ENCODE data around the gene SEBOX. TPM values are rescaled to one million over a fixed set of nuclear protein-coding genes. Genes with fewer than 3 reads are reported as not detected.

Gene SEBOX
- total RNA-seq, 3 donors from 2014 or later: not detected

DNA sequence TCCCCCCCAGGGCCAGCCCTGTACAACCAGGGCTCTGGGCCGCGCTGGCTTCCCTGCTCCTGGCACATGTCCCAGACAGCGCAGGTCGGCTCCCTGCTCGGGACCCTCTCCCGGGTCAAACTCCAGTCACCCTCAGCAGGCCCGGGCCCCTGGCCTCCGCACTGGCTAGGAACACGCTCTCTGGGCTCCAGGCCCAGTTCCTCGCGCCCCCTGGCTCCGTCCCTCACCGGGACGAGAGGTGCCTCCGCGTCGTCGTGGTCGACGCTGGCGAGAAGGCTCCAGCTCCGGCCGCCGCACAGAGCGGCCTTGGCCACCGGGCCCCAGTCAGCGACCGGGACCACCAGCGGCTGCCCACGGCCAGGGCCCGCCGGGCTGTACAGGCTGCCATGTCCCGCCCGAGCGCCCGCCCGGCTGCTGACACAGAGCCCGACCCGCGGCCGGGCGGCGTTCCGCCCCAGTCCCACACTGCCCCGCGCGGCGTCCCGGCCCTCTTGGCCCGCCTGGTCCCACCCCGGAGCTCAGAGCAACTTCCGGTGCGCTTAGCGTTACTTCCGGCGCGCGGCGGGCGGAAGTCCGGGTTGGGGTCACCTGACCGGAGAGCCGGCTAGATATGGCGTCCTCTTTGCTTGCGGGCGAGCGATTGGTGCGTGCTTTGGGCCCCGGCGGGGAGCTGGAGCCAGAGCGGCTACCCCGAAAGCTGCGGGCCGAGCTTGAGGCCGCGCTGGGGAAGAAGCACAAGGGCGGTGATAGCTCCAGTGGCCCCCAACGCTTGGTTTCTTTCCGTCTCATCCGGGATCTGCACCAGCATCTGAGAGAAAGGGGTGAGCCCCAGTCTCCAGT, 7.7 kb downstream of the SEBOX start, which contains the start of gene POLDIP2:
POLDIP2 (minus strand) TSS at position 467 of the 840 bp plus-strand sequence; CDS start at position 388, 79 bp downstream.
- ATAC-seq: peak; percentile 100
- intact Hi-C loops (cut with DNase I, micrococcal nuclease): no loop called here
- TF ChIP-seq, protein P1, sequence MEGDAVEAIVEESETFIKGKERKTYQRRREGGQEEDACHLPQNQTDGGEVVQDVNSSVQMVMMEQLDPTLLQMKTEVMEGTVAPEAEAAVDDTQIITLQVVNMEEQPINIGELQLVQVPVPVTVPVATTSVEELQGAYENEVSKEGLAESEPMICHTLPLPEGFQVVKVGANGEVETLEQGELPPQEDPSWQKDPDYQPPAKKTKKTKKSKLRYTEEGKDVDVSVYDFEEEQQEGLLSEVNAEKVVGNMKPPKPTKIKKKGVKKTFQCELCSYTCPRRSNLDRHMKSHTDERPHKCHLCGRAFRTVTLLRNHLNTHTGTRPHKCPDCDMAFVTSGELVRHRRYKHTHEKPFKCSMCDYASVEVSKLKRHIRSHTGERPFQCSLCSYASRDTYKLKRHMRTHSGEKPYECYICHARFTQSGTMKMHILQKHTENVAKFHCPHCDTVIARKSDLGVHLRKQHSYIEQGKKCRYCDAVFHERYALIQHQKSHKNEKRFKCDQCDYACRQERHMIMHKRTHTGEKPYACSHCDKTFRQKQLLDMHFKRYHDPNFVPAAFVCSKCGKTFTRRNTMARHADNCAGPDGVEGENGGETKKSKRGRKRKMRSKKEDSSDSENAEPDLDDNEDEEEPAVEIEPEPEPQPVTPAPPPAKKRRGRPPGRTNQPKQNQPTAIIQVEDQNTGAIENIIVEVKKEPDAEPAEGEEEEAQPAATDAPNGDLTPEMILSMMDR (IDR thresholded peaks at IDR 0.05): no peak
- H3K9me3 ChIP-seq: no peaks in the 10 kb centered on the region
- H3K36me3 ChIP-seq (ENCODE audit: low read depth): peaks cover 11% of the 10 kb centered on the region
- peak; percentile 94 to 97 (median 97) for DNase-seq
- H3K4me1 ChIP-seq (ENCODE audit: low read depth): peaks cover 17% of the 10 kb centered on the region
- H3K4me3 ChIP-seq: peak within 1 kb of the TSS; percentile 72

DNA sequence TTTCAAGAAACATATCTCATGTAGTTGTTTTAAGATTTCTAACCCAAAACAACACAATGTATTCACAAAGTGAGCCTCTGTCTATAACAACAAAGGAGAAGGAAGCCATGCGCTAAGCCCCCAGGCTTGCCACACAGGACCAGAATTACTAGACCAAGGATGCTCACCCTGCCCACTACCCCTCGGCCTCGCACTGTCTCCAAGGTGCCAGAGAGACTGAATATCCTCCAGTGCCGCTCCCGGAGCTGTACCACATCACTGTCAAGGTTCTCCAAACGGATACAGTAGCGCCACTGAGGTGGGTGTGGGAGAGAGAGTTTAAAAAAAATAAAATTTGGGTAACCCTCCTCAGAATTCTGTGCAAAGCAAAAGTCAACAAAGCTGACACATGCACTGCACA, 14.7 kb downstream of the SEBOX start:
- TF ChIP-seq, protein P1 (IDR thresholded peaks at IDR 0.05): no peak
- no peak for DNase-seq
- intact Hi-C loops (cut with DNase I, micrococcal nuclease): no loop called here
- H3K9me3 ChIP-seq: no peaks in the 10 kb centered on the region
- H3K4me1 ChIP-seq (ENCODE audit: low read depth): no peaks in the 10 kb centered on the region
- no peak for ATAC-seq
- no peak overlapping the region for H3K4me3 ChIP-seq
- H3K36me3 ChIP-seq (ENCODE audit: low read depth): peaks cover 4% of the 10 kb centered on the region

DNA sequence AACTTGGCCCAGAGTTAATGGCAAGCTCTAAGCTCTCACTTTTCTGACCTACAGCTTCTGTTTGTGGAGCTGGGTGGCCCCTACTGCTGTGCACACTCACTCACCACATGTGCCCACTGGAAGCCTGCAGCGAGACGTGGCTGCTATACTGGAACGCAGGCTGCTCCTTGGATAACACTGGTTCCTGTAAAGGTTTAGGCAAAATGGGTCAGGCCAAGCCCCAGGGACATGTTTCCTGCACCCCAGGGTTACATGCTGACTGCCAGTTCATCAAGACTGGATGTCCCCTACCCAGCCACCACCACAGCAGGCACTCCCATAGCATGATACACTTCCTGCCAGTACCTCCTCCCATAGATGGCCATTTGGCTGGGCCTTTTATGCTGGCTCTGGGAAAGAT, 16.0 kb downstream of the SEBOX start:
- no peak for DNase-seq
- intact Hi-C loops (cut with DNase I, micrococcal nuclease): no loop called here
- no peak for ATAC-seq
- Histone ChIP-seq H3K9me3 (no peaks in the 10 kb centered on the region), H3K4me3 (no peak overlapping the region), H3K4me1 (ENCODE audit: low read depth) (no peaks in the 10 kb centered on the region), H3K36me3 (ENCODE audit: low read depth) (peaks cover 4% of the 10 kb centered on the region)
- TF ChIP-seq, protein P1 (IDR thresholded peaks at IDR 0.05): no peak

DNA sequence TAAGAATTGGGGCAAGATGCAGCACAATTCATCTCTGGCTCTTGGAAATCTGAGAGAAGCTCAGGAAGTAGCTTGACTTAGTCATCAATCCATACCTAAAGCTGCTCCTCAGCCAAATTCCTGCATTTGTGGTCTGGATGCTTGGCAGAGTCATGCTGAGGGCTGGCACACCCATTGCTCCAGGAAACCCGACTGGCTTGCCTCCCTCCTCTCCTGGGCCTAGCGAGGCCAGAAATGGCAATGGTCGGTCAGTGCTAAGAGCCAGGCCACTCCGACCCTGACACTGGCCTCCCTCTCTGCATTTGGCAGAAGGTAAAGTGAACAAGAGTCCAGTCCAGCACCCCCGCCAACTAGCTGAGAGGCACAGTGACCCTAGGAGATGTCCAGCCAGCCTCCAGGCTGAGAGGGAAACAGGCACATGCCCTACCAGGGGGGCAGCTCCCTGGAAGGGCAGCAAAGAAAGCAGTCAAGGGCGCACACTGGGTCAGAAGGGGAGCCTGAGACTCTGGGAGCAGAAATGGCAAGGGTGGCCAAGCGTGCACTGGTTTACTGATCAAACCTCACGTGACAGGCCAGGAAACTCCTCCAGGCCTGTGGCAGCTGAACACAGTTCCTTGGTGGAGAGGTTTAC, 17.6 kb downstream of the SEBOX start:
- ATAC-seq (no peak), DNase-seq (no peak)
- TF ChIP-seq, protein P1 (IDR thresholded peaks at IDR 0.05): no peak
- H3K4me1 ChIP-seq (ENCODE audit: low read depth): no peaks in the 10 kb centered on the region
- H3K36me3 ChIP-seq (ENCODE audit: low read depth): peaks cover 10% of the 10 kb centered on the region
- H3K9me3 ChIP-seq: no peaks in the 10 kb centered on the region
- intact Hi-C loops (cut with DNase I, micrococcal nuclease): no loop called here
- H3K4me3 ChIP-seq: no peak overlapping the region

DNA sequence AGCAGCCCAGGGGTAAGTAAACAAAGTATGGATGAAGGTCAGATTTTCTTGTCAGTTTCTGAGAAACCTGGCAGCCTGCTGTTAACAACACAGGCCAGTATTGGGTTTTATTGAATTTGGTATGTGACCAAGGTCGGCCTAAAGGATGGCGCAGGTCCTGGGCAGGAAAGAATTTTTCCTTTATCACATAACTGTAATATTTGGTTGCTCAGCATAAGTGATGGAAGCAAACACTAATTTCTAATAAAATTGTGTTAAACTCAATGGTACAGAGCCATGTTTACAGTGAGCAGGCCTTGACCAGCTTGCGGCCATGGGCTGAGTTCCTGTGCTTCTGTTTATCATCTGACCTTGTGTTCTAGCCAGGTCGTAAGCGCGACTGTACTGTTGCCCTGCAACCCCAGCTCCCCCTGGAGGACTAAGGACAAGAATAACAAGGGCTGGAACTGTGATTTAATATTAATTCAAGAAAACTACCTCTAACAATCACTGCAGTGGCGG, 18.2 kb downstream of the SEBOX start:
- Histone ChIP-seq H3K4me1 (ENCODE audit: low read depth) (no peaks in the 10 kb centered on the region), H3K9me3 (no peaks in the 10 kb centered on the region), H3K4me3 (no peak overlapping the region), H3K36me3 (ENCODE audit: low read depth) (peaks cover 10% of the 10 kb centered on the region)
- TF ChIP-seq, protein P1 (IDR thresholded peaks at IDR 0.05): no peak
- intact Hi-C loops (cut with DNase I, micrococcal nuclease): no loop called here
- no peak for ATAC-seq
- no peak for DNase-seq
